Ectodermal cell (in vitro differentiated cells): Measurements from ENCODE around the gene ASB5.
"Not testable (repeated sequence)": the region's sequence is repeated elsewhere in the genome, so short reads cannot be mapped to it uniquely, and the experiment has no call there.

Experiments used
- H3K27ac ChIP-seq: 2 replicates; pipeline ENCODE4 v1.7.0; 2013; ENCODE audit warnings: mild to moderate bottlenecking, low read depth, low read length; ENCODE audit not compliant: insufficient read depth, poor library complexity, severe bottlenecking
- H3K27me3 ChIP-seq: 2 replicates; pipeline ENCODE4 v1.7.0; 2013; ENCODE audit warnings: mild to moderate bottlenecking, low read length; ENCODE audit not compliant: insufficient read depth, control insufficient read depth, poor library complexity, severe bottlenecking
- H3K36me3 ChIP-seq: one replicate; pipeline ENCODE4 v1.7.0; 2013; ENCODE audit warnings: low read length; ENCODE audit not compliant: control insufficient read depth, insufficient read depth
- H3K4me1 ChIP-seq: one replicate; pipeline ENCODE4 v1.7.0; 2013; ENCODE audit warnings: low read length; ENCODE audit not compliant: control insufficient read depth, insufficient read depth
- H3K4me3 ChIP-seq: 2 replicates; pipeline ENCODE4 v1.7.0; 2013; ENCODE audit warnings: low read depth, low read length, control low read depth; ENCODE audit not compliant: insufficient read depth
- H3K9me3 ChIP-seq: 2 replicates; pipeline ENCODE4 v1.7.0; 2013; ENCODE audit warnings: mild to moderate bottlenecking, low read length, moderate library complexity; ENCODE audit not compliant: control insufficient read depth
- WGBS, 2 experiments: methylation state at CpG; one replicate each; pipeline ENCODE4 v1.1.7; 2013; ENCODE audit warnings: missing lambda C conversion rate in 2 of 2; 5-methylcytosine and 5-hydroxymethylcytosine counted together

Gene ASB5

GRCh38 chr4:176286728-176287127 is 17.7 kb upstream of the ASB5 start:
- Histone ChIP-seq H3K4me3 (no peak overlapping the region), H3K27ac (no peak overlapping the region), H3K9me3 (no peaks in the 10 kb centered on the region), H3K4me1 (peaks cover 5% of the 10 kb centered on the region), H3K27me3 (no peaks in the 10 kb centered on the region), H3K36me3 (no peaks in the 10 kb centered on the region)
- WGBS, 2 experiments, result 95 to 100% methylated on average over 3 of the region's 3 CpGs

- not testable (repeated sequence) for H3K36me3 ChIP-seq, H3K27me3 ChIP-seq, H3K9me3 ChIP-seq, H3K4me1 ChIP-seq, H3K4me3 ChIP-seq, H3K27ac ChIP-seq
- WGBS, 2 experiments, result 91 to 92% methylated on average over 1 of the region's 1 CpG
These were observed 10.5 kb upstream of the ASB5 start for GRCh38 chr4:176279560-176279959.

- Histone ChIP-seq H3K27me3 (no peaks in the 10 kb centered on the region), H3K27ac (no peak overlapping the region), H3K4me1 (no peaks in the 10 kb centered on the region), H3K9me3 (no peaks in the 10 kb centered on the region), H3K36me3 (no peaks in the 10 kb centered on the region), H3K4me3 (no peak overlapping the region)
- 81 to 84% methylated on average over 13 of the region's 13 CpGs for WGBS, 2 experiments
These were observed 8.3 kb upstream of the ASB5 start for GRCh38 chr4:176277162-176277904.

- Histone ChIP-seq H3K9me3 (no peaks in the 10 kb centered on the region), H3K4me1 (no peaks in the 10 kb centered on the region), H3K36me3 (no peaks in the 10 kb centered on the region), H3K27me3 (no peaks in the 10 kb centered on the region), H3K27ac (no peak overlapping the region), H3K4me3 (no peak overlapping the region)
- WGBS, 2 experiments, result 92 to 94% methylated on average over 8 of the region's 8 CpGs
These were observed 7.7 kb upstream of the ASB5 start for GRCh38 chr4:176276710-176277109.

GRCh38 chr4:176274441-176274840 is 5.4 kb upstream of the ASB5 start:
- no peaks in the 10 kb centered on the region for H3K4me1 ChIP-seq
- H3K27me3 ChIP-seq, result no peaks in the 10 kb centered on the region
- H3K4me3 ChIP-seq, result no peak overlapping the region
- no peaks in the 10 kb centered on the region for H3K9me3 ChIP-seq
- no peak overlapping the region for H3K27ac ChIP-seq
- H3K36me3 ChIP-seq, result no peaks in the 10 kb centered on the region

- Histone ChIP-seq H3K27ac (no peak overlapping the region), H3K4me1 (no peaks in the 10 kb centered on the region), H3K4me3 (no peak overlapping the region), H3K9me3 (no peaks in the 10 kb centered on the region), H3K27me3 (no peaks in the 10 kb centered on the region), H3K36me3 (no peaks in the 10 kb centered on the region)
- 98% methylated on average over 3 of the region's 4 CpGs for WGBS, 2 experiments
These were observed 4.7 kb upstream of the ASB5 start for GRCh38 chr4:176273736-176274135.

GRCh38 chr4:176272799-176273198 is 3.8 kb upstream of the ASB5 start:
- WGBS, 2 experiments, result 88 to 89% methylated on average over 3 of the region's 3 CpGs
- Histone ChIP-seq H3K36me3 (no peaks in the 10 kb centered on the region), H3K27me3 (no peaks in the 10 kb centered on the region), H3K4me3 (no peak overlapping the region), H3K27ac (no peak overlapping the region), H3K9me3 (no peaks in the 10 kb centered on the region), H3K4me1 (no peaks in the 10 kb centered on the region)

- Histone ChIP-seq H3K27me3 (no peaks in the 10 kb centered on the region), H3K4me3 (no peak overlapping the region), H3K27ac (no peak overlapping the region), H3K9me3 (no peaks in the 10 kb centered on the region), H3K36me3 (no peaks in the 10 kb centered on the region), H3K4me1 (no peaks in the 10 kb centered on the region)
- WGBS, 2 experiments, result 94 to 99% methylated on average over 2 to 3 of the region's 3 CpGs
These were observed 2.7 kb upstream of the ASB5 start for GRCh38 chr4:176271749-176272148.

GRCh38 chr4:176270669-176271068 is 1.6 kb upstream of the ASB5 start:
- H3K4me3 ChIP-seq, result no peak overlapping the region
- H3K27ac ChIP-seq, result no peak overlapping the region
- WGBS, 2 experiments, result 82 to 90% methylated on average over 4 to 5 of the region's 5 CpGs
- no peaks in the 10 kb centered on the region for H3K36me3 ChIP-seq
- no peaks in the 10 kb centered on the region for H3K27me3 ChIP-seq
- no peaks in the 10 kb centered on the region for H3K4me1 ChIP-seq
- H3K9me3 ChIP-seq, result no peaks in the 10 kb centered on the region

GRCh38 chr4:176266026-176266425 is 3.0 kb downstream of the ASB5 start:
- Histone ChIP-seq H3K27ac (no peak overlapping the region), H3K27me3 (no peaks in the 10 kb centered on the region), H3K36me3 (no peaks in the 10 kb centered on the region), H3K4me3 (no peak overlapping the region), H3K4me1 (no peaks in the 10 kb centered on the region), H3K9me3 (no peaks in the 10 kb centered on the region)
- 94 to 100% methylated on average over 2 of the region's 2 CpGs for WGBS, 2 experiments

- H3K36me3 ChIP-seq, result no peaks in the 10 kb centered on the region
- no peak overlapping the region for H3K4me3 ChIP-seq
- no peaks in the 10 kb centered on the region for H3K9me3 ChIP-seq
- H3K4me1 ChIP-seq, result peaks cover 2% of the 10 kb centered on the region
- no peak overlapping the region for H3K27ac ChIP-seq
- H3K27me3 ChIP-seq, result no peaks in the 10 kb centered on the region
These were observed 6.8 kb downstream of the ASB5 start for GRCh38 chr4:176262243-176262642.
